SIG-M5 treated with dmso at 0.1 percent for 504 hours (cell line): ENCODE data around the gene MAN2B1.
A peak's percentile ranks its signal among the peaks of the same experiment; 100 is the strongest.
"Not testable (repeated sequence)": the region's sequence is repeated elsewhere in the genome, so short reads cannot be mapped to it uniquely, and the experiment has no call there.

Source experiments
- DNase-seq: peaks from one replicate; lab custom pipeline; 2025; ENCODE audit not compliant: unreplicated experiment; lab: John Stamatoyannopoulos, UW

Gene MAN2B1

GRCh38 chr19:12664406-12665280 is 1.9 kb downstream of the MAN2B1 start:
- peak; percentile 2 for DNase-seq

DNA sequence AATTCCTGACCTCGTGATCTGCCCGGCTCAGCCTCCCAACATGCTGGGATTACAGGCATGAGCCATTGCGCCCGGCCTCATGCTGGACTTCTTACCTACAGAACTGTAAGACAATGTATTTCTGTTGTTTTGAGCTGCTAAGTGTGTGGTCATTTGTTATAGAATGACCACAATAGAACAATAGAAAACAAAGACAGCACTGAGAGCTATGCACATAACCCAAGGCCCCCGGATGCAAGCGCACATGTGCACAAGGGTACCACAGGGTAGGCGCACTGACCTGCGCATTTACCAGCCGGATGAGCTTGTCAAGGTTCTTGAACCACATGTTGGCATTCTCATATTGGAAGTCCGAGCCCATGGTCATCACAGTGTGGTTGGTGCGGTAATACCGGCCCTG is 5.6 kb downstream of the MAN2B1 start:
- no peak for DNase-seq

- no peak for DNase-seq
These were observed 8.6 kb downstream of the MAN2B1 start for GRCh38 chr19:12657966-12658365.

DNA sequence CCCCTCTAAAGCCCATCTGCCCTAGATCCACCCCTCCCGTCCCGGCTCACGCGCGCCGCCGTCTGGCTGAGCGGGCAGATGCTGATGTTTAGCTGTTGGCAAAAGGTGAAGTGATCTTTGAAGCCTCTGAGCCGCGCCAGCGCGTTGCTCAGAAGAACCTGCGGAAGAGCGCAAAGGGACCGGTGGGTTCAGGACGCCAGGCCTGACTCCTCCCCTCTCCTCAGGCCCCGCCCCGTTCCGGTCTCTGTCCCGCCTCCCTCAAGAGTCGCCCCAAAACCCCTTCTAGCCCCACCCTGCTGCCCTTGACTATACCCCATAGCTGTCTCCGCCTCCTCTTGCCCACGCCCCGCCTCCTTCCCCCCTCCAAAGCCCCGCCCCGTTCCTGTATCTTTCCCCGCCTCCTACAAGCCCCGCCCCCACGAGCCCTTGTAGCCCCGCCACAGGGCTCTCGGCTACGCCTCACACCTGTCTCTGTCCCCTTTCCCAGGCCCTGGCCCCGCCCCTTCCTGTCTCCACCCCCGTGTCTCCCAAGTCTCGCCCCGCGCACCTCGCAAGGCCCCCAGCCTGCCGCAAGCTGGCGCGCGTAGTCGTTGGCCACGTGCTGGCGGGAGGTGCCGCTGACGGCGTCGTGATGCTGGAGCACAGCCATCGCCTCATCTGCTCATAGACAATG is 9.5 kb downstream of the MAN2B1 start:
- DNase-seq: no peak

DNA sequence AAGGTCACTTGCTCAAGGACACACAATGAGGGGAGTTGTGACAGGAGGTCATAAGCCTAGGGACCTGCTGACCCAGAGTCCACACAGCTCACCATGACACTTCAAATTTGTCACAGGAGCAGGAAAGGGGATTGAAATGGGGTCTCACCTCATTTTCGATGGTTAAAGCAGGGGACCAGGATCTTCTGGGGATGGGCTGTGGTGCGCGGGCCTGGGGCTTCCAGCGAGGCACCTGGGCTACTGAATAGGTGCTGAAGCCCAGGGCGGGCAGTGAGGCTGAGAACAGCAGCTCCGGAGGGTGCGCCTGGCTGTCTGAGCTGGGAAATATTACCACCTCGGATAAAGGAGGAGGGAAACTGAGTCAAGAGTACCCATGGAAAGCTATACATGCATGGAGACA is 11.0 kb downstream of the MAN2B1 start:
- DNase-seq: no peak

GRCh38 chr19:12652219-12652618 is 14.3 kb downstream of the MAN2B1 start:
- DNase-seq: no peak

DNA sequence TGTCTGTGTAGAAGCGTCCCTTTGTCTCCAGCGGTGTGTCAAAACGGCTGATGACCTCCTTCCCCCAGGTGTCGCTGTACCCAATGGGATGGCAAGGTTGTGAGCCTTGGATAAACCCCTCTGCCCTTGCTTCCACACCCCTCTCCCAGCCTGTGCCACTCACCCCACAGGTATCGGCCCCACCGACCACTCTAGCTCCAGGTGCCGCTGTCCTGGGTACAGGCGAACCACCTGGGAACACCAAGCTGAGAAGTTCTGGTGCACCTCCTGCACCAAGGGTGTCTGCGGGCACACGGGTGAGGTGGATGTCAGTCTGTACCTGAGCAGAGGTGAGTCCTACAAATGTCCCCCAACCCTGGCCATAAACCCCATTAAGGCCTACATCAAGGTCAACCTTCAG is 16.6 kb downstream of the MAN2B1 start:
- no peak for DNase-seq

DNA sequence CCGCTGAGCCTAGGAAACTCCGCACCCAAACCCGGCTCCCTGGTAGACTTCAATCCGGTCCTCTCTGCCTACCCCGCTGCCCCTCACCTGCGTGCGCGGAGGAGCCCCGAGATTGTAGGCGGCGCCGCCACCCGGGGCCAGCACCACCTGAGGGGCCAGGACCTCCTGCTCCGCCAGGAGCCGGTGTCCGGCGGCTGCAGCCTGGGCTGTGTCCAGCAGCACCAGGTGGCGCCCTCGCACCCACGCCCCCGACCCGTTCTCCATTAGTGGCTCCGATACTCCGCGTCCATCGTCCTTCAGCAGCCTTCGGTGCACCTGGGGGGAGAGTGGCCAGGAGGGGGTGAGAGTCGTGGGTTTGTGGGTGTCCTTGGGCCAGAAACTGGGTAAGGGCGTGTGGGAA is 18.5 kb downstream of the MAN2B1 start:
- no peak for DNase-seq

- no peak for DNase-seq
These were observed 19.0 kb downstream of the MAN2B1 start for GRCh38 chr19:12647490-12648071.

DNA sequence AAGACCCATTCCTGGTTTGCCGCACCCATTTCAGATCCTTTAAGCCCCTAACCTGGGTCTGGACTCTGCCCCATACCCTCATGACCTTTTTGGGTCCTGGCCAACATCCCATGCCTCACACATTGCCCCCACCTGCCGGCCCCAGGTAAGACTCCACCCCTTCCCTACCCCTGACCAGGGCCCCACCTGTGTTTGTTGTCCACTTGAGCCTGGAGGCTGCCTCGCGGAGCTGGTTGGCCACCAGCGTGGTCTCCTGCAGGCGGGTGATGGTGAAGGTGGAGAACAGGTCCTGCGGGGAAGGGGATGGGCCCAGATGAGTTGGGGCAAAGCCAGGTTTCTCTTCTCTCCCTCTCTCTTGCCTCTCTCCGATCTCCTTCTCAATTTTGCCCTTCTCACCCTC is 19.5 kb downstream of the MAN2B1 start:
- no peak for DNase-seq

- DNase-seq: no peak
These were observed 20.0 kb downstream of the MAN2B1 start for GRCh38 chr19:12646551-12646950.

DNA sequence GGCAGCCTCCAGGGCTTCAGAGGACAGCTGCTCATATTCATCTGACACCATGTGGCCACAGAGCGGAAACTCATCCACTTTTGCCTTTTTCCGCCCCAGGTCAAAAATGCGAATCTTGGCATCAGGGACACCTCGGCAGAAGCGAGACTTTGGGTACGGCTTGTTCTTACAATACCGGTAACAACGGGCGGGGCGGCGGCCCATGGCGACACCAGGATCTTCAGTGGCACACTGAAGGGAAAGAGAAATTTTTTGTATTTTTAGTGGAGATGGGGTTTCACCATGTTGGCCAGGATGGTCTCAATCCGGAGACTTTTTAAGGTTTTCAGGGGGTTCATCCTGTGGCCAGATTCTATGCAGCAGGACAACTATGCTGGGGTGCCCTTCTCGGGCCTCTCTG is 22.8 kb downstream of the MAN2B1 start:
- not testable (repeated sequence) for DNase-seq

DNA sequence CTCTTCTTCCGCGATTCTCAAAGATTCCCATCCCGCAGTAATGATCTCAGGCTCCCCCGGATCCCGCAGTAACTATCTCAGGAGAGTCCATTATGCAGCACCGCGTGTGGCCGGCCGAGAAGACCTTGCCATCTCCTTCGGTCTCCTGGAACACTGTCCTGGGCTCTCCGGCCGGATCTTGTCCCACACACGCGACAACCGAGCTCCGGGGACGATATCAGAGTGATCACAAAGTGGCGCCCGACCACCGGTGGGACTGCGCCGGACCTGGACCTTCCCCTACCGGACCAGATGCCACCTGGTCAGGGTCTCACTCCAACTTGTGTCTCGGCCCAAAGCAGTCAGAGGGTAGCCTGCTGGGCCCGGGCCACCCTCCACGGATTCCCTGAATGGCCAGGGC is 24.0 kb downstream of the MAN2B1 start:
- DNase-seq: no peak

DNA sequence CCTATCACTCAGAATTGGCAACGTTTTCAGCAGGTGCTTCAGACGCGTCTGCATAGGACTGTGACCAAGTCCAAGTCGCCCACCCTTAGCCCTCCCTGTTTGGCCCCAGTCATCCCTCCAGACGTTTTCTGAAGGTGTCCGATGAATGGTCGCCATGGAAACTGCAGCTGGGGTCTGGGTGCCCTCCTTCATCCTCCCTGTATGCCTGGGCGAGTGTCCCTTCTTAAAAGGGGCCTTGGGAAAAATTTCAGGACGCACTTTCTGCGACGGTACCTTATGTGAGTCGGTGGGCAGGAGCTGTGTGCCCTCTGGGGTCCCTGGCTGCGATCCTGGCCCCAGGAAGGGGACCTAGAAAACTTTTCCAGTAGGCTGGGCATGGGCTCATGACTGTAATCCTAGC is 25.1 kb downstream of the MAN2B1 start:
- DNase-seq: no peak

- DNase-seq: no peak
These were observed 26.5 kb downstream of the MAN2B1 start for GRCh38 chr19:12639901-12640613.

GRCh38 chr19:12638611-12639182 is 27.8 kb downstream of the MAN2B1 start:
- no peak for DNase-seq

DNA sequence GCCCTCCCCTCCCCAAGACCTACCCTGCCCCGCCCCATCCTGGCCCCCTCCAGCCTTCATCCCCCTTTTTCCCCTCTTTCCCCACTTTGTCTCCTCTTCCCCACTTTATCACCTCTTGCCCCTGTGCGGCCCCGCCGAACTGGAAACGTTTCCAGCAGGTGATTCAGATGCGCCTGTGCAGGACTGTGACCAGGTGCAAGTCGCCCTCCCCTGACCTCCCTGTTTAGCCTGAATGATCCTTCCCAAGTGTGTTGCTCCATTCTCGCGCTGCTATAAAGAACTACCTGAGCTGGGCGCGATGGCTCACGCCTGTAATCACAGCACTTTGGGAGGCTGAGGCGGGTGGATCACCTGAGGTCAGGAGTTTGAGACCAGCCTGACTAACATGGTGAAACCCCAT is 29.9 kb downstream of the MAN2B1 start:
- DNase-seq: no peak

GRCh38 chr19:12629215-12629614 is 37.3 kb downstream of the MAN2B1 start:
- no peak for DNase-seq

DNA sequence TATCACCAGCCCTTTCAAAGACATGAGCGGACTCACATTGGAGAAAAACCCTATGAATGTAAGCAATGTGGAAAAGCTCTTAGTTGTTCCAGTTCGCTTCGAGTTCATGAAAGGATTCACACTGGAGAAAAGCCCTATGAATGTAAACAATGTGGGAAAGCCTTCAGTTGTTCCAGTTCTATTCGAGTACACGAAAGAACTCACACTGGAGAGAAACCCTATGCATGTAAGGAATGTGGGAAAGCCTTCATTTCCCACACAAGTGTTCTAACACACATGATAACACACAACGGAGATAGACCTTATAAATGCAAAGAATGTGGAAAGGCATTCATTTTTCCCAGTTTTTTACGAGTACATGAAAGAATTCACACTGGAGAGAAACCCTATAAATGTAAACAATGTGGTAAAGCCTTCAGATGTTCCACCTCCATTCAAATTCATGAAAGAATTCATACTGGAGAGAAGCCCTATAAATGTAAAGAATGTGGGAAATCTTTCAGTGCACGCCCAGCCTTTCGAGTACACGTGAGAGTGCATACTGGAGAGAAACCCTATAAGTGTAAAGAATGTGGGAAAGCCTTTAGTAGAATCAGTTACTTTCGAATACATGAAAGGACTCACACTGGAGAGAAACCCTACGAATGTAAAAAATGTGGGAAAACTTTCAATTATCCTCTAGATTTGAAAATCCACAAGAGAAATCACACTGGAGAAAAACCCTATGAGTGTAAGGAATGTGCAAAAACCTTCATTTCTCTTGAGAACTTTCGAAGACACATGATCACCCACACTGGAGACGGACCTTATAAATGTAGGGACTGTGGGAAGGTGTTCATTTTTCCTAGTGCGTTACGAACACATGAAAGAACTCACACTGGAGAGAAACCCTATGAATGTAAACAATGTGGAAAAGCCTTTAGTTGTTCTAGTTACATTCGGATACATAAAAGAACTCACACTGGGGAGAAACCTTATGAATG is 38.2 kb downstream of the MAN2B1 start:
- DNase-seq: no peak

- no peak for DNase-seq
These were observed 39.6 kb downstream of the MAN2B1 start for GRCh38 chr19:12626958-12627357.
